K562 (cell line): ENCODE results near the gene ERGIC1. TPM values are rescaled to one million over a fixed set of nuclear protein-coding genes. Genes with fewer than 3 reads are reported as not detected.

ENCODE experiments used
- BRD4 ChIP-seq: fragments of 200-600 bp; sonication (generic); IDR thresholded peaks from 2 replicates; pipeline ENCODE4 v1.6.1; 2017; ENCODE audit warnings: inconsistent platforms
- CBFA2T3 ChIP-seq: fragments of 450-650 bp; IDR thresholded peaks from 2 replicates; pipeline ENCODE4 v1.6.1; 2017
- CBX1 ChIP-seq: sonication (generic); IDR thresholded peaks from 2 replicates; pipeline ENCODE4 v1.6.1; 2016; ENCODE audit warnings: antibody characterized with exemption, low read depth, mild to moderate bottlenecking
- CREM ChIP-seq: IDR thresholded peaks from 2 replicates; pipeline ENCODE4 v1.6.1; 2014; ENCODE audit warnings: antibody characterized with exemption, low read depth
- CXXC5 ChIP-seq: fragments of 250-450 bp; sonication (Bioruptor Pico); IDR thresholded peaks from 2 replicates; pipeline ENCODE4 v1.8.0; 2022; ENCODE audit warnings: inconsistent platforms, mild to moderate bottlenecking, moderate library complexity
- E2F4 ChIP-seq: sonication (generic); formaldehyde crosslinking; IDR thresholded peaks from 2 replicates; pipeline ENCODE4 v1.8.0; 2022; ENCODE audit warnings: mild to moderate bottlenecking, low read depth, missing genetic modification reagents
- E2F6 ChIP-seq, 2 experiments: IDR thresholded peaks; 2 replicates each; pipeline ENCODE4 v1.6.1; 2011; ENCODE audit warnings: borderline replicate concordance in 1 of 2, control low read depth in 1 of 2, low read depth in 1 of 2, low read length in 1 of 2, mild to moderate bottlenecking in 1 of 2, mixed read lengths in 1 of 2, moderate library complexity in 1 of 2; ENCODE audit not compliant: insufficient read depth in 1 of 2, insufficient read length in 1 of 2, poor library complexity in 1 of 2, severe bottlenecking in 1 of 2; ENCODE audit errors: extremely low read depth in 1 of 2
- EGR1 ChIP-seq: fragments of 450-650 bp; conservative IDR thresholded peaks from 2 replicates; pipeline ENCODE4 v1.6.1; 2017; ENCODE audit warnings: mild to moderate bottlenecking
- ID3 ChIP-seq, 2 experiments: fragments of 250-450 bp in 1 of 2; fragments of 450-650 bp in 1 of 2; sonication (Bioruptor Pico) in 1 of 2; IDR thresholded peaks; 2 replicates each; pipeline versions ENCODE4 v1.6.1 to v1.8.0; 2016 to 2021; ENCODE audit warnings: mild to moderate bottlenecking in 2 of 2, moderate library complexity in 2 of 2, missing compliant biosample characterization in 1 of 2, missing genetic modification characterization in 1 of 2
- LARP7 ChIP-seq: fragments of 450-650 bp; IDR thresholded peaks from 2 replicates; pipeline ENCODE4 v1.6.1; 2016
- MLX ChIP-seq, 2 experiments: fragments of 450-650 bp in 1 of 2; sonication (generic) in 1 of 2; formaldehyde crosslinking; conservative IDR thresholded peaks; 2 replicates each; pipeline versions ENCODE4 v1.4.0 to v1.8.1; 2020 to 2022; ENCODE audit warnings: mild to moderate bottlenecking in 1 of 2, missing genetic modification reagents in 1 of 2
- NBN ChIP-seq: fragments of 450-650 bp; IDR thresholded peaks from 2 replicates; pipeline ENCODE4 v1.6.1; 2016; ENCODE audit warnings: low read depth, mild to moderate bottlenecking
- NR1H2 ChIP-seq: sonication (generic); formaldehyde crosslinking; IDR thresholded peaks from 2 replicates; pipeline ENCODE4 v1.4.0; 2020; ENCODE audit warnings: mild to moderate bottlenecking, missing genetic modification reagents
- POLR2G ChIP-seq: fragments of 200-400 bp; formaldehyde crosslinking; IDR thresholded peaks from 2 replicates; pipeline ENCODE4 v1.6.1; 2017; ENCODE audit warnings: low read depth, mild to moderate bottlenecking, antibody characterized with exemption, low read length, moderate library complexity
- PTBP1 ChIP-seq: fragments of 200-400 bp; formaldehyde crosslinking; IDR thresholded peaks from 2 replicates; pipeline ENCODE4 v1.6.1; 2017; ENCODE audit warnings: low read depth, low read length
- SFPQ ChIP-seq: fragments of 200-400 bp; formaldehyde crosslinking; IDR thresholded peaks from 2 replicates; pipeline ENCODE4 v1.6.1; 2017; ENCODE audit warnings: mild to moderate bottlenecking, low read depth, low read length, moderate library complexity
- TBP ChIP-seq: optimal IDR thresholded peaks from 2 replicates; pipeline ENCODE3; 2011; ENCODE audit warnings: low read depth, low read length, improper control_type of control experiment
- ZKSCAN8 ChIP-seq: fragments of 200-800 bp; sonication (Bioruptor generic); IDR thresholded peaks from 2 replicates; pipeline ENCODE4 v1.6.1; 2016; ENCODE audit warnings: missing genetic modification characterization, missing compliant biosample characterization
- ZNF121 ChIP-seq: sonication (generic); formaldehyde crosslinking; conservative IDR thresholded peaks from 2 replicates; pipeline ENCODE4 v1.8.0; 2022; ENCODE audit warnings: missing genetic modification reagents
- ZNF316 ChIP-seq: fragments of 450-650 bp; IDR thresholded peaks from 2 replicates; pipeline ENCODE4 v1.6.1; 2016
- ZNF740 ChIP-seq, 3 experiments: fragments of 200-800 bp in 1 of 3; sonication (Bioruptor generic) in 1 of 3; sonication (generic) in 1 of 3; formaldehyde crosslinking in 1 of 3; IDR thresholded peaks; 2 replicates each; pipeline versions ENCODE4 v1.6.1 to v1.8.0; 2016 to 2022; ENCODE audit warnings: mild to moderate bottlenecking in 2 of 3, missing compliant biosample characterization in 2 of 3, missing genetic modification characterization in 2 of 3, missing genetic modification reagents in 1 of 3
- polyA plus RNA-seq, 8 experiments: library from polyadenylated mRNA; depleted of rRNA in 4 of 8; stranded (reverse) in 5 of 8; unstranded in 3 of 8; fragments of >200 nt; fragmentation: Nextera tagmentation in 2 of 8; fragmentation: Illumina TruSeq in 1 of 8; extraction: Ambion mirVana in 2 of 8; extraction: Trizol in 1 of 8; gene quantifications; 2 replicates each; pipeline versions ENCODE4 v1.2.1 to v1.2.3, GENCODE V29; 2011 to 2014; ENCODE audit warnings: inconsistent platforms in 1 of 8, missing spikeins in 1 of 8
- total RNA-seq, 7 experiments: library from RNA; depleted of rRNA in 6 of 7; stranded (reverse); fragments of >200 nt in 6 of 7; fragmentation: Illumina TruSeq in 2 of 7; extraction: Trizol in 2 of 7; gene quantifications; 2 replicates each; pipeline versions ENCODE4 v1.2.1 to v1.2.3, GENCODE V29; 2011 to 2021; ENCODE audit warnings: low replicate concordance in 1 of 7

ERGIC1 gene
- total and polyA plus RNA-seq, 9 of the 15 experiments (the other 6 are each of a cell fraction or from before 2014, with no cell fraction given): 5.5 to 68.4 (median 36.4) TPM

GRCh38 chr5:172833686-172834414 lies at the start of gene ERGIC1 (continued):
- TF ChIP-seq E2F6 (IDR thresholded peaks at IDR 0.05; ENCODE audit: borderline replicate concordance in 1 of 2, extremely low read depth in 1 of 2, insufficient read depth in 1 of 2, insufficient read length in 1 of 2, low read depth in 1 of 2, low read length in 1 of 2, poor library complexity in 1 of 2, severe bottlenecking in 1 of 2): peak; percentile 18 to 70
- no peak for TF ChIP-seq ZKSCAN8
- no peak for TF ChIP-seq E2F4 (CRISPR knock-in tag)
- TF ChIP-seq NBN: no peak
- no peak for TF ChIP-seq MLX (CRISPR knock-in tag; conservative IDR thresholded peaks at IDR 0.05)
- peak; percentile 24 for TF ChIP-seq TBP
- no peak for TF ChIP-seq LARP7
- TF ChIP-seq CXXC5 (CRISPR knock-in tag): peak; percentile 73
- peak; percentile 86; the same call in 1 of the 2 replicates for TF ChIP-seq ZNF740 (CRISPR knock-in tag; IDR thresholded peaks at IDR 0.05)
- TF ChIP-seq ZNF740 (tag; IDR thresholded peaks at IDR 0.05): peak in 1 of 2 experiments; percentile 87; a peak in 2 of 4 replicates
- TF ChIP-seq CBFA2T3: no peak
- no peak for TF ChIP-seq NR1H2 (CRISPR knock-in tag)
- peak; percentile 74 for TF ChIP-seq ZNF316
- no peak for TF ChIP-seq ZNF121
- TF ChIP-seq SFPQ: no peak
- no peak for TF ChIP-seq PTBP1
- peak; percentile 92 for TF ChIP-seq CREM
- TF ChIP-seq BRD4: no peak
- TF ChIP-seq CBX1: no peak
- no peak for TF ChIP-seq ID3 (CRISPR knock-in tag; IDR thresholded peaks at IDR 0.05)
- no peak for TF ChIP-seq ID3 (tag; IDR thresholded peaks at IDR 0.05)
- peak; percentile 34 for TF ChIP-seq EGR1
- peak; percentile 78 for TF ChIP-seq POLR2G
